HT1080 (cell line): ENCODE results near the gene C18orf63. TPM values are rescaled to one million over a fixed set of nuclear protein-coding genes. Genes with fewer than 3 reads are reported as not detected.
"Not testable (repeated sequence)": the region's sequence is repeated elsewhere in the genome, so short reads cannot be mapped to it uniquely, and the experiment has no call there.

Experiments used
- DNase-seq: peaks from one replicate; pipeline ENCODE4 v3.0.0-alpha.2; 2015; ENCODE audit warnings: low read depth
- polyA plus RNA-seq, 2 experiments: library from polyadenylated mRNA; depleted of rRNA; stranded (reverse); fragments of >200 nt; gene quantifications; 2 replicates each; pipeline ENCODE4 v1.2.3, GENCODE V29; 2015
- total RNA-seq: library from RNA; depleted of rRNA; stranded (reverse); fragments of >200 nt; shearing (Covaris generic); gene quantifications from 2 replicates; pipeline ENCODE4 v1.2.3, GENCODE V29; 2014; rRNA removed

Gene C18orf63
- not detected in 2 replicates for total RNA-seq
- polyA plus RNA-seq (2015; cell fraction: cytosol; rRNA removed): 0.05 TPM in 1 of 2 replicates, not detected in the other
- 0.08 TPM in 1 of 2 replicates, not detected in the other for polyA plus RNA-seq (2015; cell fraction: nucleus; rRNA removed)

GRCh38 chr18:74315464-74316256, at the start of gene C18orf63:
Gene C18orf63 (plus strand): TSS chr18:74315839. CDS start chr18:74317866, 2,027 bp downstream.
- no peak for DNase-seq

- DNase-seq: peak; percentile 66
Measured at GRCh38 chr18:74266161-74266560, 49.5 kb upstream of the C18orf63 start.

- DNase-seq: no peak
Measured at GRCh38 chr18:74268175-74268574, 47.5 kb upstream of the C18orf63 start.

- DNase-seq: no peak
Measured at GRCh38 chr18:74268933-74269620, 46.6 kb upstream of the C18orf63 start.

- no peak for DNase-seq
Measured at GRCh38 chr18:74271635-74272034, 44.0 kb upstream of the C18orf63 start.

- DNase-seq: no peak
Measured at GRCh38 chr18:74273394-74273793, 42.2 kb upstream of the C18orf63 start.

GRCh38 chr18:74274700-74275099, 40.9 kb upstream of the C18orf63 start:
- no peak for DNase-seq

GRCh38 chr18:74275736-74276135, 39.9 kb upstream of the C18orf63 start:
- no peak for DNase-seq

GRCh38 chr18:74276609-74277008, 39.0 kb upstream of the C18orf63 start:
- DNase-seq: no peak

GRCh38 chr18:74277296-74277695, 38.3 kb upstream of the C18orf63 start:
- DNase-seq: no peak

- DNase-seq: no peak
Measured at GRCh38 chr18:74278058-74278457, 37.6 kb upstream of the C18orf63 start.

GRCh38 chr18:74278983-74279382, 36.7 kb upstream of the C18orf63 start:
- no peak for DNase-seq

GRCh38 chr18:74281011-74281979, 34.3 kb upstream of the C18orf63 start:
- DNase-seq: no peak

- DNase-seq: no peak
Measured at GRCh38 chr18:74281980-74282754, 33.5 kb upstream of the C18orf63 start.

GRCh38 chr18:74282755-74283554, 32.7 kb upstream of the C18orf63 start:
- DNase-seq: peak; percentile 21

GRCh38 chr18:74283646-74284045, 32.0 kb upstream of the C18orf63 start:
- DNase-seq: no peak

- DNase-seq: no peak
Measured at GRCh38 chr18:74284191-74284979, 31.3 kb upstream of the C18orf63 start.

GRCh38 chr18:74284980-74285355, 30.7 kb upstream of the C18orf63 start:
- no peak for DNase-seq

GRCh38 chr18:74285583-74285982, 30.1 kb upstream of the C18orf63 start:
- DNase-seq: not testable (repeated sequence)
